ENCODE measurements around the gene DSTN.

Gene DSTN

DNA sequence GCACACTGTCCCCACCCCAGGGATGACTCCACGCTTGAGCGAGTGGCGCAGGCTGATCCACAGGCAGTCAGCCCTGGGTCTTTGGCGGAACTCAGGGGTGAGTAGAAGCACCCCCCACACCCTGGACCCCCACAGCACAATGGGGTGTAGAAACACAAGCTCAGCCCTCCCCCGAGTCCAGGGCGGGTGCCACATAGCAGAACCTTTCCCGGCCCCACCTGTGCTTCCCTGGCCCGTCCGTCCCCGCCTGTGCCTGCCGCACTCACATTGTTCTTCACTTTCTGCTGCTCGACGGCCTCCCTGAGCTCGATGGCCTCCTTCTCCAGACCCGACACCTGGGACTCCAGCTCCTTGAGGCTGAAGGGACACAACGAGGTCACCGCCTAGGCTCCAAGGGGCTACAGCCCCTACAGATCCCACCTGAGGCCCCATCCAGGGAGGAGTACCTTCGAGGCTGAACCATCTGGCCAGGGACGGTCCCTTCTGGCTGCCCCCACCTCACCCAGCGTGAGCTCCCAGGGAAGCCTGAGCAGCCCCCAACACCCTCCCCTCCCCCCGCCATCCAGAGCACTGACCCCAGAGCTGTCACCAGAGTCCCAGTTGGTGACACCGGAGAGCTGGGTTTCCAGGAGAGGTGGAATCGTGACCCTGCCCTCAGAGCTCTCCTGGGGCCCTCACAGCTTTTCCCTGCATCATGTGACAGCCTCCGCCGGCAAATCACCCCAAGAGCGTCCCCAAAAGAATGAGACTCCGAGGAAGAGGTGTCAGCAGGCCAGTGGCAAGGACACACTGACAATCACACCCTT, 55.6 kb downstream of the DSTN start:
- DNase-seq, result no peak

DNA sequence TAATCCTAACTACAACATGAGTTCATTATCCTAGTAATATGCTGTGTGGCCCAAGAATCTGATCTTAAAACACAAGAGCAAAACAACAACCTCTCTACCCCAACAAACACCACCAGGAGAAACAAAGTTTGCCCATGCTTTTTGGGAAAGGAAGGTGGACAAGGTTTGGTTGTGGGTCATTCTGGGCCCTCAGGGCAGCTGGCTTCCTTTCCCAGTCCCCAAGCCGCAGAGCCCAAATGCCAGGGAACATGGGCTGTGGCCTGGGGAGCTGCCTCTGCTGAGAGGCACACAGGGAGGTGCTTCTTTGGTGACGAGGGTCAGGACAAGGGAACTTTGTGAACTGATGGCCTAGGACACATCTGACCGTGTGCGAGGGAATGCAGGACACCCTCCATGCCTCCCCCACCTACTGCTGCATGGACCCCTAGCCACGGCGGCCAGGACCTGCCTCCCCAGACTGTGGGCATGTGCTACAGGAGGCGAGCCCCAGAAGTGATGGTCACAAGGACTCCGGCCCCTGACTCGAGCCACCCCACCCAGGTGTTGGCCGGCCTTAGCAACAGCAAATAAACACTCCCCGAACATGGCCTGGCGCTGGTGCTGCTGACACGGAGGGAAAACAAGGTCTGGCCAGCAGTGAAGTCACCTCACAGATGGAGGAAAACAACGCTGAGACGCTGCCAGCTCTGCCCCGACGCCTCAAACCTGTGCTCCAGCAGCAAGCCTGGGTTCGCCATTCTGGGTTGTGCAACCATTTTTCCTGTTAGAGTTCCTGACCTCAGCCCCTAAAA, 56.5 kb downstream of the DSTN start:
- DNase-seq, result no peak

- DNase-seq, result no peak
These were observed 57.5 kb downstream of the DSTN start for GRCh38 chr20:17627101-17627955.

GRCh38 chr20:17628101-17628841, 58.4 kb downstream of the DSTN start:
- DNase-seq, result no peak

- no peak for DNase-seq
These were observed 59.1 kb downstream of the DSTN start for GRCh38 chr20:17629025-17629424.

GRCh38 chr20:17629678-17630089, 59.8 kb downstream of the DSTN start:
- no peak for DNase-seq

DNA sequence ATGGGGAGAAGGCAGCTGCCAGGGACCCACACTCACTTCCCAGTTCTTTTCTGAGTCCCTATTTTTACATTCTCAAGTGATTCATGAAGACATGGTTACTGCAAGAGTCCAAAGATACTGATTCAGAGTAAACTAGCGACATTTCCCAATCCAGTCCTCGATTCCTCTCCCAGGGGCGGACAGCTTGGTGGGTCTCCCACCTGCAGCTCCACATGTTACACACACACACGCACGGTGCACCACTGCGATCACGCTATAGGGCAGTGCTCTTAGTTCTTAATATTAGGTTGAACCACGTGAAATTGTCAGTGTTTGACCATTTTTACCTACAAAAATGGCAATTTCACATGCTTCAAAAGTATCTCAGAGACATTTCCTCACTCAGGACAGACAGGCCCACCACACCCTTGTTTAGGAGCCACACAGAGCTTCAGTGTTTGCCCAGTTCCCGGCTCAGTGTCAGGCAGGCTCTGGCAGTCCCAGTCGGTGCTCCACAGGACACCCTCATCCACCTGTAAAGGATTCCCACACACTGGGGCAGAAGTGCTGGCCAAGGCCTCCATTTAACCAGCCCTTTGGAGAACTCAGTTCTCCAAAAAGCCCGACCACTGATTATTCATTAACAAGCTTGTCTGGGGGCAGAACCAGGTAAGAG, 60.4 kb downstream of the DSTN start:
- no peak for DNase-seq

- DNase-seq, result no peak
These were observed 60.9 kb downstream of the DSTN start for GRCh38 chr20:17630806-17631195.

GRCh38 chr20:17631576-17632319, 61.9 kb downstream of the DSTN start:
- DNase-seq, result no peak

DNA sequence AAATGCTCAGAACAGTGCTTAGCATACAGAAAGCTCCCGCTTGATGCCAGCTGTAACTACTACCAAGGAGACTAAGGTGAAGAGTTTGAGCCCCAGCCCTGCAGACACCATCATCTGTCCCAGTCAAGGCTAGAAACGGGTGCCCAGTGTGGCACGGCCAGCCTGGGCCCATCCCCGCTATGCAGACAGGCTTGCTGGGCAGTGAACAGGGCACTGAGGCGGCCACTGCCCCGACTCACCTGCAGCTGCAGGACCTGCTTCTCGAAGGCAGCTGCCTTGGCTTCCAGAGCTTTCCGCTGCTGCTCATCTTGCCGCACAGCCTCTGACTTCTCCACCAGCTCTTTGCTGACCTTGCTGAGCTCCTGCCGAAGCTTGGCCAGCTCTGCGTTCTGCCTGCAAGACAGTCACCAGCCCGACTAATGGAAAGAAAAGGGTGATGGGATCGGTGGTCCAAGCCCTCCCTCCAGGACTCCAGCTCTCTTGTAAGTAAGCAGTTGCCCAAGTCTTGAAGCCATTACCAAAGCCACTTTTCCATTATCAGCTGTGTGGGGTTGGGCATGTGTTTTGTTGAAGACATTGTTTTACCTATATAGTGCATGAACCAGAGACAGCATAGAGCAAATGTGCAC, 63.5 kb downstream of the DSTN start:
- no peak for DNase-seq

DNA sequence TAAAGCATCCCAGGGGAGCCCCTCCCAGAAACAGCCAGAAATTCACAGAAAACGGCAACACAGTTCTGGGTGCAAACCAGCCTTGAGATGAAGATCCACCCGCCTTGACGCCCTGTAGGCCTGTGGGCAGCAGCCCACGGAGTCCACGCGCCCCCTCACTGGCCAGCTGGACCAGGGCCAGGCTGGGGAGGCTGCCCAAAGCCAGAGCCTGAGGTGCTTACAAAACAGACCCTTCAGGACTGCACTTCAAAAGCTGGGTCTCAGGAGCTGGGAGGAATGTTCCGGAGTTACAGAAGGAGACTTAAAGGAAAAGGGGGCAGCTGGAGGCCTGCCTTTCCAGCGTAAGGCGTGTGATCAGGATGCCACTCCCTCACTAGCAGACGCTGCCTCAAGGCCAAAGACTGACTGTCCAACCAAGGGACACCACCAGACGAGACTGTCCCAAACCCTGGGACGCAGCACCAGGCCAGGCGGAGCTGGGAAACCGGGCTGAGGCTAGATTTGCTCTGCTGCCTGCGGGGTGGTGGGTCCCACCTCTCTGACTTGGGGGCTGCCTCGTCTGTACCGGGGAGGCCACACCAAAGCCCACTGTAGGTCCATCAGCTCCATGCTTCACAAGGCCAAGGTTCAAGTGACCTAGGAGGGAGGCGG, 64.1 kb downstream of the DSTN start:
- no peak for DNase-seq

- DNase-seq, result no peak
These were observed 64.9 kb downstream of the DSTN start for GRCh38 chr20:17634661-17635331.

- no peak for DNase-seq
These were observed 65.7 kb downstream of the DSTN start for GRCh38 chr20:17635332-17636244.

DNA sequence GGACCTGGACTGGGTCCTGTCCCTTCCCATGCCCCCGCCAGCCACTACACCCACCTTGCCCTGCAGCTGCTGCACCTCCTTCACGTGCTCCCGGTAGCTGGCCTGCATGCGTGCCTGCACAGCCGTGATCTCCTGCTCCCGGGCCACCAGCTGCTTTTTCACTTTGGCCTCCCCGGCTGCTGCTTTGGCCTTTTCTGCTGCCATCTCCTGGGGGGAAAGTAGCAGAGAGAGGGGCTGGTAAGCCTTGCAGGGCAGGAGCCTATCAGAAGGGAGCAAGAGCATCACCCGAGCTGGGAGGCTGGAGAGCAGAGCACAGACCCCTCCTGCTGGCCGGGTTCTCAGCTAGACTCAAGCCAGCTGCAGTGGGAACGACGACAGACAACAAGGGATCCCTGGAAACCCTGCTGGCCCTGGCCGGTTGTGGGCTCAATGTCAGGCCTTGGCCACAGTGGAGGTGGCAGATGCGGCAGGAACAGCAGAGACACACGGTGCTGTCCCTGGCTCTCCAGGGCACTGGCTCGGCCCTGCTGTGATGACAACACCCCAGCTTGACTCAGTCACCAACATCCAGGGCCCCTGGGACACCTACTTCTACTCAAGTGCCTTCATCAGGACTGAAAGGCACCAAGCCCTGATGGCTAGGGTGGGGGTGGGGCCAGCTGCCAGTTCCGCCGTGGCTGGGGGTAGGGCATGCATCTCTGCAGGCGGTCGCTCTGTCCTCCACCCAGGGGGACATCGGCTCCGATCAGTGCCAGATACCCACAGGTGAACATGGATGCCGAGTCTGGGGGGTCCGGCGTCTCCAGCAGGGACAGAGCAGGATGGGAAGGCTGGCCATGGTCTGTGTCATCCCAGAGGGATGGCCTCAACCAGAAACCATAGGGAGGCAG, 66.9 kb downstream of the DSTN start:
- DNase-seq, result peak; percentile 17

DNA sequence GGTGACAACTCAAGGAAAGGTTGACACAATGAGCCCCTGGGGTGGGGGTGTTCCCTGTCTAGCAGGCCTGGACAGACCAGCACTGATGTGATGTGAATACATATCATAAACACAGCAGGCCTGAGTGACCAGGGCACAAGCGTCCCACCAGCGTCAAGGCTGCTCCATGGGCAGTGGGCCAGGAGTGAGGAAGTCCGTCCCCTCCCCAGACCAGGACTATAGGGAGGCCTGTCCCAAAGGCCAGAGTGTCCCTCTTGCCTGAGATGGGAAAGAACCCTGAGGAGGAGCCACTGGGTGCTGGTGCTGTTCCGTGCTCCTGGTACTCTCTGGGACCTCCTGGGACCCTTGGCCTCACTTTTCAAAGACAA, 67.5 kb downstream of the DSTN start:
- no peak for DNase-seq

DNA sequence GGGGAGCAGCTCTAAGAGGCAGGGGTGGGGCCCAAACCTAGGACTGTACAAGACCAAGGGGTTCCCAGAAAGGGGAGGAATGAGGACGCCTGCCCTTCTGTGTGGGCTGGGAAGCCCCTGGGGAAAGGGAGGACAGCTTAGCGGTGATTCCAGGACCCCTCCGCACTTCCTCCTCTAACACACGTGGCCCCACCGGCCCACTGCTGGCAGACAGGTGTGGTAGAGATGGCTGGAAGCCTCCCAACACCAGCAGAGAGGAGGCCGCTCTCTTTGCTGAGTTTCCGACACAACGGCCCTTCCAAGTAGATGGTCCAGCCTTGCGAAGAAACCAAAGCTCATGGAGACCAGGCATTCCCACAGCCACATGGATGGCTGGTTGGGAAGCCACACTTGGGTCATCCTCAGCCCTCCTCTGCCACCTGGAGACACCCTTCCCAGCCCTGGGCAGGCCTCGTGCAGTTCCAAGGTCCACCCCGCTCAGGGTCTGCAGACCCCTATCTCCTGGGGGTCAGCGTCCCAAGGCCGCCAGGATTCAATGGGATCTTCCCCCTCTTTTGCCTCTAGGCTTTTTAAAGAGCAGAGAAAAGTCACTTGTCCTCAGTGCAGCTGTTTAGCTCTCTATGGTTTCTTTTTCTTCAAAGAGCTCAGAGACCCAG, 68.2 kb downstream of the DSTN start:
- no peak for DNase-seq

DNA sequence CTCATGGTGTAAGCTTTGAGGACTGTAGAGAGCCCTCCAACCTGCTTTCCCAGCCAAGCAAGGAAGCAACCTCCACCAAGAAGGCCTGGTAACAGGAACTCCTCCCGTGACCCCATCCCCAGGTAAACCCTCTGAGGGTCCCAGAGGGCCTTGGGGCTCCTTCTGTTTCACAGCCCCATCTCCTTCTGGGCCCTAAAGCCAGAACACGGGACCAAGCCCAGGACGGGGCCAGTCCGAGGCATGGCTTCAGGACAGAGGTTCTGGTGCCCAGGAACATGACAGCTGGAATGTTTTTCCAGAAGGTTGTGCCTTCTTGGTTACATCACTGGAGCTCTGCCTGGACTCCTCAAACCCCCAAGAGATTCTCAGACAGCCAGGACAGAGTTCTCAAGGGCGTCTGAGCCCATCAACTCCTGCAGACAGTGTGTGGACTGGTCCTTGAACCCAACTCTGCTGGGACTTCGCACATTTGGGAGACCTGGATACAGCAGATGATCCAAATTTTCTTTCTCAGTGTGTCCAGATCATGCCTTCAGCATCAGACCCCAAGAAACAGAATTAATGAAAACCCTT, 69.0 kb downstream of the DSTN start:
- DNase-seq, result no peak

Measured in SHP77 treated with DMSO at 0.1 percent for 48 hours (cell line).